HEK293T (cell line): ENCODE results near the gene SLF2.

Experiments used
- CTCF ChIA-PET: fragments of 350-600 bp; formaldehyde crosslinking; extraction: SDS; loops from one replicate; lab custom pipeline; 2021; ENCODE audit warnings: antibody characterized with exemption, inconsistent platforms; lab: Yijun Ruan, JAX
- POLR2A ChIA-PET: fragments of 350-600 bp; formaldehyde crosslinking; extraction: SDS; loops from one replicate; lab custom pipeline; 2020; ENCODE audit warnings: antibody characterized with exemption, inconsistent platforms; lab: Yijun Ruan, JAX
- DNase-seq: peaks from one replicate; pipeline ENCODE4 v3.0.0; 2012; ENCODE audit warnings: mixed read lengths; ENCODE audit errors: extremely low spot score
- ARNT ChIP-seq: fragments of 450-650 bp; IDR thresholded peaks from 2 replicates; pipeline ENCODE4 v1.6.1; 2017; ENCODE audit warnings: mild to moderate bottlenecking
- BHLHE40 ChIP-seq: fragments of 450-650 bp; IDR thresholded peaks from 2 replicates; pipeline ENCODE4 v1.6.1; 2016; ENCODE audit warnings: mild to moderate bottlenecking, moderate library complexity, borderline replicate concordance
- CTBP1 ChIP-seq: fragments of 450-650 bp; IDR thresholded peaks from 2 replicates; pipeline ENCODE4 v1.6.1; 2016; ENCODE audit warnings: borderline replicate concordance
- ELF4 ChIP-seq: fragments of 450-650 bp; IDR thresholded peaks from 2 replicates; pipeline ENCODE4 v1.6.1; 2017; ENCODE audit warnings: antibody characterized with exemption
- FOXA1 ChIP-seq: fragments of 450-650 bp; IDR thresholded peaks from 2 replicates; pipeline ENCODE4 v1.6.1; 2016; ENCODE audit warnings: mild to moderate bottlenecking
- FOXK2 ChIP-seq: fragments of 450-650 bp; IDR thresholded peaks from 2 replicates; pipeline ENCODE4 v1.6.1; 2016; ENCODE audit warnings: mild to moderate bottlenecking
- FOXM1 ChIP-seq: fragments of 450-650 bp; IDR thresholded peaks from 2 replicates; pipeline ENCODE4 v1.6.1; 2017; ENCODE audit warnings: mild to moderate bottlenecking, borderline replicate concordance
- HDGF ChIP-seq: fragments of 450-650 bp; IDR thresholded peaks from 2 replicates; pipeline ENCODE4 v1.6.1; 2017; ENCODE audit warnings: antibody characterized with exemption, borderline replicate concordance
- L3MBTL2 ChIP-seq: fragments of 450-650 bp; conservative IDR thresholded peaks from 2 replicates; pipeline ENCODE4 v1.6.1; 2016; ENCODE audit warnings: mild to moderate bottlenecking
- LEF1 ChIP-seq: fragments of 450-650 bp; IDR thresholded peaks from 2 replicates; pipeline ENCODE4 v1.6.1; 2017; ENCODE audit warnings: mild to moderate bottlenecking, borderline replicate concordance
- NFRKB ChIP-seq: fragments of 450-650 bp; IDR thresholded peaks from 2 replicates; pipeline ENCODE4 v1.6.1; 2016; ENCODE audit warnings: mild to moderate bottlenecking, moderate library complexity
- SP1 ChIP-seq: fragments of 450-650 bp; IDR thresholded peaks from 2 replicates; pipeline ENCODE4 v1.6.1; 2017
- SUZ12 ChIP-seq: fragments of 450-650 bp; IDR thresholded peaks from 2 replicates; pipeline ENCODE4 v1.6.1; 2016; ENCODE audit warnings: mild to moderate bottlenecking
- TARDBP ChIP-seq: fragments of 450-650 bp; IDR thresholded peaks from 2 replicates; pipeline ENCODE4 v1.6.1; 2016
- ZNF384 ChIP-seq: fragments of 450-650 bp; IDR thresholded peaks from 2 replicates; pipeline ENCODE4 v1.6.1; 2016
- TF ChIP-seq, protein P1 (sequence below): fragments of 450-650 bp; IDR thresholded peaks from 2 replicates; pipeline ENCODE4 v1.6.1; 2016

Gene SLF2

DNA sequence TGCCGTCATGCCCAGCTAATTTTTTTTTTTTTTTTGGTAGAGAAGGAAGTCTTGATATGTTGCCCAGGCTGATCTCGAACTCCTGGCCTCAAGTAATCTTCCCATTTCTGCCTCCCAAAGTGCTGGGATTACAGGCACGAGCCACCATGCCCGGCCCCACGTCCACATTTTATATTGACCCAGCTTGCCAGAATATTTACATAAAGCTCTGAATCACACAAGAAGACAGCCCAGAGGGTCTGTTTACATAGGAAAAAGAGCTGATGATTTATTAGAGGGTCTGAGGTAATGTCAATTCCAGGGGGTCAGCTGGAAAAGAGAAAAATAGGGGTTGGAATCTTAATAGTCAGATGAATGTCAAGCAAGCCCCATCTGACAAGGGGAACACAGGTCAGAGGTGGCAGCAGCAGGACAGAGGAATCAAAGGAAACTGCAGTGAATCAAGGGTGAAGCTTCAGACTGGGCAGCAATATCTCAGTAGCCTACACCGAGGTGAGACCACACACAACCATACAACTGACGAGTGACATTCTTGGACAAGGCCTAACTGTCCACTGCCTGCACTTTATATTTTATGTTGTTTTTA, 15.8 kb upstream of the SLF2 start:
- TF ChIP-seq TARDBP, result no peak
- TF ChIP-seq, protein P1, sequence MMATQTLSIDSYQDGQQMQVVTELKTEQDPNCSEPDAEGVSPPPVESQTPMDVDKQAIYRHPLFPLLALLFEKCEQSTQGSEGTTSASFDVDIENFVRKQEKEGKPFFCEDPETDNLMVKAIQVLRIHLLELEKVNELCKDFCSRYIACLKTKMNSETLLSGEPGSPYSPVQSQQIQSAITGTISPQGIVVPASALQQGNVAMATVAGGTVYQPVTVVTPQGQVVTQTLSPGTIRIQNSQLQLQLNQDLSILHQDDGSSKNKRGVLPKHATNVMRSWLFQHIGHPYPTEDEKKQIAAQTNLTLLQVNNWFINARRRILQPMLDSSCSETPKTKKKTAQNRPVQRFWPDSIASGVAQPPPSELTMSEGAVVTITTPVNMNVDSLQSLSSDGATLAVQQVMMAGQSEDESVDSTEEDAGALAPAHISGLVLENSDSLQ, result peak; percentile 35; the same call in 1 of the 2 replicates
- ChIA-PET CTCF (interaction anchor here (0.6 to 2.1 kb wide), 4 partner anchors 8 to 73 kb away, joined by 3 to 7 read pairs (median 4); no protein-coding TSS in a partner anchor), POLR2A (interaction anchor here (1.7 kb wide), 1 partner anchor 16 kb away, joined by 12 read pairs; the partner anchor contains the start of gene SLF2)
- peak; percentile 31 for DNase-seq

GRCh38 chr10:100897976-100898375, 14.8 kb upstream of the SLF2 start:
- POLR2A ChIA-PET, result no interaction called here
- CTCF ChIA-PET, result interaction anchor here (2.1 kb wide), 1 partner anchor 9 kb away, joined by 7 read pairs; no protein-coding TSS in a partner anchor
- TF ChIP-seq LEF1, result no peak
- TF ChIP-seq SUZ12, result no peak
- TF ChIP-seq HDGF, result no peak
- no peak for TF ChIP-seq FOXA1
- TF ChIP-seq ZNF384, result no peak
- no peak for TF ChIP-seq CTBP1
- TF ChIP-seq ARNT, result no peak
- no peak for TF ChIP-seq NFRKB
- TF ChIP-seq FOXM1, result no peak
- TF ChIP-seq, protein P1, result no peak
- TF ChIP-seq BHLHE40, result no peak
- no peak for TF ChIP-seq TARDBP
- DNase-seq, result no peak

GRCh38 chr10:100899171-100899570, 13.6 kb upstream of the SLF2 start:
- ChIA-PET POLR2A (interaction anchor here (1.0 kb wide), 1 partner anchor 13 kb away, joined by 3 read pairs; the partner anchor contains the start of gene SLF2), CTCF (no interaction called here)
- TF ChIP-seq FOXA1, result no peak
- TF ChIP-seq SUZ12, result no peak
- TF ChIP-seq LEF1, result no peak
- TF ChIP-seq TARDBP, result no peak
- no peak for TF ChIP-seq ELF4
- no peak for TF ChIP-seq SP1
- TF ChIP-seq NFRKB, result no peak
- TF ChIP-seq CTBP1, result no peak
- TF ChIP-seq ZNF384, result no peak
- no peak for TF ChIP-seq L3MBTL2
- no peak for TF ChIP-seq FOXM1
- TF ChIP-seq, protein P1, result no peak
- no peak for TF ChIP-seq BHLHE40
- TF ChIP-seq ARNT, result no peak
- no peak for TF ChIP-seq HDGF
- DNase-seq, result no peak

GRCh38 chr10:100901051-100901450, 11.7 kb upstream of the SLF2 start:
- CTCF ChIA-PET, result no interaction called here
- TF ChIP-seq SUZ12, result no peak
- no peak for TF ChIP-seq CTBP1
- TF ChIP-seq FOXA1, result no peak
- TF ChIP-seq NFRKB, result no peak
- no peak for TF ChIP-seq BHLHE40
- no peak for TF ChIP-seq TARDBP
- TF ChIP-seq HDGF, result no peak
- no peak for TF ChIP-seq ARNT
- TF ChIP-seq, protein P1, result no peak
- no peak for TF ChIP-seq LEF1
- no peak for TF ChIP-seq ZNF384
- no peak for TF ChIP-seq ELF4
- no peak for TF ChIP-seq FOXK2
- no peak for TF ChIP-seq FOXM1
- DNase-seq, result no peak
- POLR2A ChIA-PET, result no interaction called here

- CTCF ChIA-PET, result no interaction called here
- TF ChIP-seq, protein P1, result no peak
- TF ChIP-seq HDGF, result no peak
- no peak for TF ChIP-seq NFRKB
- TF ChIP-seq FOXK2, result no peak
- no peak for TF ChIP-seq SP1
- no peak for TF ChIP-seq ELF4
- TF ChIP-seq CTBP1, result no peak
- POLR2A ChIA-PET, result interaction anchor here (1.5 kb wide), 1 partner anchor 11 kb away, joined by 9 read pairs; the partner anchor contains the start of gene SLF2
- DNase-seq, result no peak
Observed at GRCh38 chr10:100902622-100903021, 10.1 kb upstream of the SLF2 start.

DNA sequence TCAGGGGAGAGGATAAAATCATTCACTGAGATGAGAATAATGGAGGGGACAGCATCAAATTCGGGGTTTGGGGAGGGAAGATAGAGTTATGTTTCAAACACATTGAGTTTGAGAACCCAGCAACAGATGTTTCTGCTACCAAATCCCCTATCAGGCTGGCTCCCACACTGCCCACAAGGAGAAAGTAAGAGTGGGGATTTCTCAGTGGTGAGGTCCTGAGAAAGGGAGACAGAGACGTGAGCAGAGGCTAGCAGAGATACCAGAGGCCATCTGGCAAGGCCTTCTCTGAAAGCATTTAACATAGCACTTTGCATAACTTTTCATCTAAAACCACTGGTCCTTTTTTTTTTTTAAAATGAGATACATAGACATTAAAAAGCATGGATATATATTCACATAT, 7.8 kb upstream of the SLF2 start:
- POLR2A ChIA-PET, result no interaction called here
- CTCF ChIA-PET, result no interaction called here
- TF ChIP-seq FOXK2, result no peak
- no peak for TF ChIP-seq TARDBP
- no peak for TF ChIP-seq LEF1
- no peak for TF ChIP-seq BHLHE40
- no peak for TF ChIP-seq SUZ12
- no peak for TF ChIP-seq FOXA1
- no peak for TF ChIP-seq NFRKB
- TF ChIP-seq FOXM1, result no peak
- TF ChIP-seq HDGF, result no peak
- no peak for DNase-seq
